C4-2B (cell line): Measurements from ENCODE around the gene SCGB2A2.

ENCODE experiments used
- ZFX ChIP-seq: fragments of 450-650 bp; IDR thresholded peaks from 2 replicates; pipeline ENCODE4 v1.6.1; 2017
- TF ChIP-seq, protein P1 (sequence below): fragments of 450-650 bp; conservative IDR thresholded peaks from 2 replicates; pipeline ENCODE4 v1.5.1; 2017; ENCODE audit warnings: mild to moderate bottlenecking

DNA sequence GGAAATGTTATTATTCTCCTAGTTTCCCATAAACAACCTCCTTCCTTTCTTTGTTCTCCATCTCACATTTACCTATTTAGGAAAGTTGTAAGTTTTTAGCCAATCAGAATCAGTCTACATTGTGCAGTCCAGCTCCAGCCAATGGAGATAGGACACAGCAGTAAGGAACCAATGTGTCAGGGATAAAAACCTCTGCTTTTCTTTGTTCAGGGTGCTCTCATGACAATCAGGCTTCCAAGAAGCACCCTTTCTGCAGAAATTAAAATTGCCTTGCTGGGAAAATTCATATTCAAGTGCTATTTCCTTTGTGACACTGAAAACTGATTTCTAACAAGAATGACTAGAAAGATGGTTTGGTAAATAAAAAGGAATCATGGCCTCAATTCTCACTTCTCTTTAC is 46.9 kb upstream of the SCGB2A2 start:
- TF ChIP-seq, protein P1, sequence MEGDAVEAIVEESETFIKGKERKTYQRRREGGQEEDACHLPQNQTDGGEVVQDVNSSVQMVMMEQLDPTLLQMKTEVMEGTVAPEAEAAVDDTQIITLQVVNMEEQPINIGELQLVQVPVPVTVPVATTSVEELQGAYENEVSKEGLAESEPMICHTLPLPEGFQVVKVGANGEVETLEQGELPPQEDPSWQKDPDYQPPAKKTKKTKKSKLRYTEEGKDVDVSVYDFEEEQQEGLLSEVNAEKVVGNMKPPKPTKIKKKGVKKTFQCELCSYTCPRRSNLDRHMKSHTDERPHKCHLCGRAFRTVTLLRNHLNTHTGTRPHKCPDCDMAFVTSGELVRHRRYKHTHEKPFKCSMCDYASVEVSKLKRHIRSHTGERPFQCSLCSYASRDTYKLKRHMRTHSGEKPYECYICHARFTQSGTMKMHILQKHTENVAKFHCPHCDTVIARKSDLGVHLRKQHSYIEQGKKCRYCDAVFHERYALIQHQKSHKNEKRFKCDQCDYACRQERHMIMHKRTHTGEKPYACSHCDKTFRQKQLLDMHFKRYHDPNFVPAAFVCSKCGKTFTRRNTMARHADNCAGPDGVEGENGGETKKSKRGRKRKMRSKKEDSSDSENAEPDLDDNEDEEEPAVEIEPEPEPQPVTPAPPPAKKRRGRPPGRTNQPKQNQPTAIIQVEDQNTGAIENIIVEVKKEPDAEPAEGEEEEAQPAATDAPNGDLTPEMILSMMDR: no peak
- no peak for TF ChIP-seq ZFX
